HEK293 (cell line): ENCODE data around the gene CFAP65.

Experiments
- ZNF423 ChIP-seq: fragments of 450-650 bp; formaldehyde crosslinking; IDR thresholded peaks from 2 replicates; pipeline ENCODE4 v1.5.1; 2016; ENCODE audit warnings: missing biosample characterization, missing genetic modification characterization
- ZNF571 ChIP-seq: fragments of 450-650 bp; formaldehyde crosslinking; IDR thresholded peaks from 2 replicates; pipeline ENCODE4 v1.5.0; 2017; ENCODE audit warnings: missing biosample characterization, missing genetic modification characterization
- TF ChIP-seq, protein P1 (sequence below): fragments of 450-650 bp; formaldehyde crosslinking; IDR thresholded peaks from 2 replicates; pipeline ENCODE4 v1.5.1; 2016; ENCODE audit warnings: missing biosample characterization, missing genetic modification characterization
- TF ChIP-seq, protein P2 (sequence below): fragments of 450-650 bp; formaldehyde crosslinking; IDR thresholded peaks from 2 replicates; pipeline ENCODE4 v1.5.1; 2016; ENCODE audit warnings: missing biosample characterization, missing genetic modification characterization

DNA sequence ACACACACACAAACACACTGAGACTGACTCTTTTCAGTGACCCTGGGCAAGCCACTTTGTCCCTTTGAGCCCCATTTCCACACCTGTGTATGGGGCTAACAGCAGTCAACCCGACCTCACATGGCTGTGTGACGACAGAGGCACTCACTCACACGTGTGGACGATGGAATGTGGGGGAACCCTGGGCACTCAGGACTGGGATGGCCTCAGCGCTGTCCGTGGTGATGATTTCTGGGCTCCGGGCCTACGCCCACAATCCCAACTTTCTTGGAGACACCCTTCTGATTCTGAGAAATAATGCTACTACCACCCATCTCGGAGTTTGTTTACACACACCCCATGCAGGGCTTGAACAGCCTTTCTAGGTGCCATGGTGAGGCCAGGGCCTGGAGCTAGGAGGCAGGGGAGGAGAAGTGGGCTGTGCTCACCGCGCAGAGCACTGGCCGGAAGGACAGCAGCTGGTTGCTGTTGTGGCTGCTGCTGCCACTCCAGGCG lies 49.6 kb downstream of the CFAP65 start:
- TF ChIP-seq, protein P1, sequence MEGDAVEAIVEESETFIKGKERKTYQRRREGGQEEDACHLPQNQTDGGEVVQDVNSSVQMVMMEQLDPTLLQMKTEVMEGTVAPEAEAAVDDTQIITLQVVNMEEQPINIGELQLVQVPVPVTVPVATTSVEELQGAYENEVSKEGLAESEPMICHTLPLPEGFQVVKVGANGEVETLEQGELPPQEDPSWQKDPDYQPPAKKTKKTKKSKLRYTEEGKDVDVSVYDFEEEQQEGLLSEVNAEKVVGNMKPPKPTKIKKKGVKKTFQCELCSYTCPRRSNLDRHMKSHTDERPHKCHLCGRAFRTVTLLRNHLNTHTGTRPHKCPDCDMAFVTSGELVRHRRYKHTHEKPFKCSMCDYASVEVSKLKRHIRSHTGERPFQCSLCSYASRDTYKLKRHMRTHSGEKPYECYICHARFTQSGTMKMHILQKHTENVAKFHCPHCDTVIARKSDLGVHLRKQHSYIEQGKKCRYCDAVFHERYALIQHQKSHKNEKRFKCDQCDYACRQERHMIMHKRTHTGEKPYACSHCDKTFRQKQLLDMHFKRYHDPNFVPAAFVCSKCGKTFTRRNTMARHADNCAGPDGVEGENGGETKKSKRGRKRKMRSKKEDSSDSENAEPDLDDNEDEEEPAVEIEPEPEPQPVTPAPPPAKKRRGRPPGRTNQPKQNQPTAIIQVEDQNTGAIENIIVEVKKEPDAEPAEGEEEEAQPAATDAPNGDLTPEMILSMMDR (tag by site-specific recombination) = no peak
- TF ChIP-seq, protein P2, sequence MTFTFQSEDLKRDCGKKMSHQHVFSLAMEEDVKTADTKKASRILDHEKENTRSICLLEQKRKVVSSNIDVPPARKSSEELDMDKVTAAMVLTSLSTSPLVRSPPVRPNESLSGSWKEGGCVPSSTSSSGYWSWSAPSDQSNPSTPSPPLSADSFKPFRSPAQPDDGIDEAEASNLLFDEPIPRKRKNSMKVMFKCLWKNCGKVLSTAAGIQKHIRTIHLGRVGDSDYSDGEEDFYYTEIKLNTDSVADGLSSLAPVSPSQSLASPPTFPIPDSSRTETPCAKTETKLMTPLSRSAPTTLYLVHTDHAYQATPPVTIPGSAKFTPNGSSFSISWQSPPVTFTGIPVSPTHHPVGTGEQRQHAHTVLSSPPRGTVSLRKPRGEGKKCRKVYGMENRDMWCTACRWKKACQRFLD (tag by site-specific recombination) = no peak
- TF ChIP-seq ZNF423 (tag by site-specific recombination) (no peak), ZNF571 (tag by site-specific recombination) (no peak)
